Stomach (tissue), 9 donors: Measurements from ENCODE around the gene BRME1. TPM values are rescaled to one million over a fixed set of nuclear protein-coding genes. Genes with fewer than 3 reads are reported as not detected.
A peak's percentile ranks its signal among the peaks of the same experiment; 100 is the strongest.

Source experiments
- DNase-seq, 2 donors: peaks; one replicate each; pipeline versions ENCODE4 v3.0.0 to v3.0.0-alpha.2; 2013 to 2019
- H3K27ac ChIP-seq, 5 donors: fragments of 200-600 bp in 4 of 5; sonication (generic) in 4 of 5; one replicate each; pipeline ENCODE4 v1.5.1; 2013 to 2019; ENCODE audit warnings: mild to moderate bottlenecking in 1 of 5, moderate library complexity in 1 of 5
- H3K27me3 ChIP-seq, 3 donors: fragments of 200-600 bp; sonication (generic); one replicate each; pipeline ENCODE4 v1.5.1; 2017 to 2019; ENCODE audit warnings: mixed run types in 1 of 3
- H3K36me3 ChIP-seq, 4 donors: fragments of 200-600 bp; sonication (generic); 1 replicate in 3 of 4; 2 replicates in 1 of 4; pipeline ENCODE4 v1.5.1; 2016 to 2019
- H3K4me1 ChIP-seq, 4 donors: fragments of 200-600 bp; sonication (generic); one replicate each; pipeline ENCODE4 v1.5.1; 2016 to 2019
- H3K4me3 ChIP-seq, 4 donors: fragments of 200-600 bp; sonication (generic) in 3 of 4; one replicate each; pipeline ENCODE4 v1.5.1; 2016 to 2019; ENCODE audit warnings: mild to moderate bottlenecking in 1 of 4
- H3K9me3 ChIP-seq, 4 donors: fragments of 200-600 bp; sonication (generic); one replicate each; pipeline ENCODE4 v1.5.1; 2016 to 2019
- CTCF ChIP-seq, 7 experiments: fragments of 450-650 bp in 4 of 7; fragments of 200-600 bp in 3 of 7; sonication (generic) in 3 of 7; IDR thresholded peaks; one replicate each; pipeline ENCODE4 v1.5.1; 2016 to 2019; ENCODE audit warnings: antibody characterized with exemption in 7 of 7, control low read depth in 2 of 7, mild to moderate bottlenecking in 1 of 7
- EP300 ChIP-seq: sonication (generic); formaldehyde crosslinking; IDR thresholded peaks from one replicate; pipeline ENCODE4 v1.6.1; 2017; ENCODE audit warnings: antibody characterized with exemption
- POLR2A ChIP-seq, 4 donors: fragments of 450-650 bp; IDR thresholded peaks; one replicate each; pipeline ENCODE4 v1.6.1; 2016; ENCODE audit warnings: antibody characterized with exemption in 4 of 4, control low read depth in 2 of 4, mild to moderate bottlenecking in 1 of 4, moderate library complexity in 1 of 4
- POLR2AphosphoS5 ChIP-seq, 3 donors: sonication (generic); formaldehyde crosslinking; IDR thresholded peaks; one replicate each; pipeline ENCODE4 v1.6.1; 2016; ENCODE audit warnings: antibody characterized with exemption in 3 of 3
- WGBS, 5 donors: extraction: QIAGEN DNeasy Blood & Tissue Kit in 3 of 5; methylation state at CpG; one replicate each; pipeline versions ENCODE4 v1.1.5 to v1.1.7; 2013 to 2018; 5-methylcytosine and 5-hydroxymethylcytosine counted together
- intact Hi-C: fragments of 100-400 bp; cut with DNase I; formaldehyde crosslinking; loops from one replicate; pipeline ENCODE4 v1.15.1; 2023; ENCODE audit warnings: low total_unique reads
- polyA plus RNA-seq, 3 donors: library from polyadenylated mRNA; stranded (reverse); fragments of 200-250 nt; gene quantifications; one replicate each; pipeline ENCODE4 v1.2.3, GENCODE V29; 2013
- total RNA-seq, 5 donors: library from RNA; depleted of rRNA; stranded (reverse); fragments of >200 nt; gene quantifications; one replicate each; pipeline versions ENCODE4 v1.1.0 to v1.2.3, GENCODE V29; 2014 to 2016
- donor health status: healthy with polysubstance abuse.
- donor health status: Bipolar disorder and iron deficiency.
- donor health status: healthy.

Gene BRME1
- total and polyA plus RNA-seq, 8 donors = 0.87 to 14.3 (median 2.0) TPM; not detected in 1

- WGBS, 5 donors = 23 to 48% (median 34%) methylated on average over 25 to 26 of the region's 26 CpGs
- no peaks in the 10 kb centered on the region for H3K36me3 ChIP-seq
- TF ChIP-seq CTCF (IDR thresholded peaks at IDR 0.05) (no peak), POLR2AphosphoS5 (IDR thresholded peaks at IDR 0.05) (peak in 2 of 3 donors; percentile 73 to 78), EP300 (no peak)
- intact Hi-C loops = loop anchor here (10.0 kb wide), 1 partner anchor 170 kb away; no protein-coding TSS in a partner anchor
- no peaks in the 10 kb centered on the region for H3K27me3 ChIP-seq
- DNase-seq = peak; percentile 86 to 87
- no peaks in the 10 kb centered on the region for H3K9me3 ChIP-seq
- H3K4me3 ChIP-seq = peak overlapping the region in 1 of 4 donors; percentile 18
- peak overlapping the region; percentile 64 to 85 (median 73) for H3K27ac ChIP-seq
- peaks cover 24 to 74% (median 59%) of the 10 kb centered on the region in 4 donors for H3K4me1 ChIP-seq
Observed at GRCh38 chr19:13884726-13885591, 21.0 kb downstream of the BRME1 start.

- no peak for TF ChIP-seq EP300
- no peak for TF ChIP-seq POLR2AphosphoS5 (IDR thresholded peaks at IDR 0.05)
- no peak for TF ChIP-seq POLR2A (IDR thresholded peaks at IDR 0.05)
- TF ChIP-seq CTCF (IDR thresholded peaks at IDR 0.05) = no peak
- no peak overlapping the region for H3K27ac ChIP-seq
- no peak for DNase-seq
- H3K4me3 ChIP-seq = no peak overlapping the region
- no peaks in the 10 kb centered on the region for H3K27me3 ChIP-seq
- peaks cover 24 to 81% (median 65%) of the 10 kb centered on the region in 4 donors for H3K4me1 ChIP-seq
- WGBS, 5 donors = 81 to 87% (median 85%) methylated on average over 8 to 10 of the region's 10 CpGs
- H3K9me3 ChIP-seq = no peaks in the 10 kb centered on the region
- no peaks in the 10 kb centered on the region for H3K36me3 ChIP-seq
- intact Hi-C loops = loop anchor here (10.0 kb wide), 1 partner anchor 171 kb away; no protein-coding TSS in a partner anchor
Observed at GRCh38 chr19:13883516-13884064, 22.3 kb downstream of the BRME1 start.

- Histone ChIP-seq H3K4me1 (peaks cover 24 to 73% (median 58%) of the 10 kb centered on the region in 4 donors), H3K27ac (peak overlapping the region in 1 of 5 donors; percentile 80), H3K27me3 (no peaks in the 10 kb centered on the region), H3K9me3 (no peaks in the 10 kb centered on the region), H3K4me3 (no peak overlapping the region), H3K36me3 (no peaks in the 10 kb centered on the region)
- WGBS, 5 donors = 85 to 97% (median 92%) methylated on average over 6 to 12 of the region's 12 CpGs
- TF ChIP-seq POLR2AphosphoS5 (IDR thresholded peaks at IDR 0.05) (no peak), CTCF (IDR thresholded peaks at IDR 0.05) (no peak), POLR2A (IDR thresholded peaks at IDR 0.05) (no peak), EP300 (no peak)
- DNase-seq = no peak
- intact Hi-C loops = loop anchor here (10.0 kb wide), 1 partner anchor 172 kb away; no protein-coding TSS in a partner anchor
Observed at GRCh38 chr19:13882836-13883235, 23.1 kb downstream of the BRME1 start.

DNA sequence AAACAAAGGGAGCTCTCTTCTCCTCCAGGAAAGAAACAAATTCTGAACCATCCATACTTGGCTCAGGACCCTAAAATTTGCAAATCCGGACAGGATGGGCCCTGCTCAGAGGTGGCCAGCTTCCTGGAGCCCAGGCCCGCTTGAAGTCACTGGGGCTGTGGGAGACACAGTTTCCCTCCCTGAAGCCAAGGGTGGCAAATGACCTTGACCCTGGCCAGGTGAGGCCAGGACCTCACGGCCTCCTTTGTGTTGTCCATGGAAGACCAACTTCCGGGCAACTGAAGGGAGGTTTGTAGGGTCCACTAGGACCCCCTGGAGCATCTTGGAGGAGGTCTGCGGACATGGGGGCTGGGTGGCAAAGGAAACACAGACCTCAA lies 23.5 kb downstream of the BRME1 start:
- no peak overlapping the region for H3K4me3 ChIP-seq
- no peaks in the 10 kb centered on the region for H3K36me3 ChIP-seq
- TF ChIP-seq POLR2AphosphoS5 (IDR thresholded peaks at IDR 0.05) (no peak), EP300 (no peak)
- H3K9me3 ChIP-seq = no peaks in the 10 kb centered on the region
- H3K4me1 ChIP-seq = peaks cover 22 to 69% (median 54%) of the 10 kb centered on the region in 4 donors
- intact Hi-C loops = loop anchor here (10.0 kb wide), 1 partner anchor 172 kb away; no protein-coding TSS in a partner anchor
- no peaks in the 10 kb centered on the region for H3K27me3 ChIP-seq
- H3K27ac ChIP-seq = peak overlapping the region in 2 of 5 donors; percentile 80 to 85
- 82 to 90% (median 84%) methylated on average over 5 of the region's 5 CpGs for WGBS, 5 donors
- DNase-seq = no peak
